Stimulated activated CD4-positive, alpha-beta T cell treated with anti-CD3 and anti-CD28 coated beads, Interleukin-15, amount 100 ng/mL, for 1 hour (primary cell): Measurements from ENCODE around the gene CASKIN1.

Experiments used
- DNase-seq, 2 donors: peaks; one replicate each; pipeline ENCODE4 v3.0.0-alpha.2; 2020; ENCODE audit warnings: low read depth in 1 of 2, low spot score in 1 of 2

The CASKIN1 gene

DNA sequence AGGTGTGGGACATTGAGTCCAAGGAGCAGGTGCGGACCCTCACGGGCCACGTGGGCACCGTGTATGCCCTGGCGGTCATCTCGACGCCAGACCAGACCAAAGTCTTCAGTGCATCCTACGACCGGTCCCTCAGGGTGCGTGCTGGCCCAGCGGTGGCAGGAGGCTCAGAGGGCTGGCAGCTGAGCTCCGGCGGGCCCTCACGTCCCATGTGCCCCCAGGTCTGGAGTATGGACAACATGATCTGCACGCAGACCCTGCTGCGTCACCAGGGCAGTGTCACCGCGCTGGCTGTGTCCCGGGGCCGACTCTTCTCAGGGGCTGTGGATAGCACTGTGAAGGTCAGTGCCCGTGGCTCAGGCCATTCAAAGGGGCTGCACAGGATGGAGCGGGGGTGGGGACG lies 20.4 kb downstream of the CASKIN1 start:
- DNase-seq, result no peak

DNA sequence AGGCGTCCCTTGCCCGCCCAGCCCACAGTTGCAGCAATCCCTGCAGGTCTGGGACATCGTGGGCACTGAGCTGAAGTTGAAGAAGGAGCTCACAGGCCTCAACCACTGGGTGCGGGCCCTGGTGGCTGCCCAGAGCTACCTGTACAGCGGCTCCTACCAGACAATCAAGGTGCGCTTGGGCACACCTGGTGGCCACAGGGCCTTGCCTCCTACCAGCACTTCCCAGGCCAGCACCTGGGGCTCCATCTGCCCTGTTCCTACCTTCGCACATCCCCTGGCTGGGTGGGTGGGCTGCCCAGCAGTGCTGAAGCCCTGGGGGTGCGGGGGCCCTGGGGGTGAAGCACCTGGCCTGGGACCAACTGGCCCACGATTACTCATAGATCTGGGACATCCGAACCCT lies 21.0 kb downstream of the CASKIN1 start:
- DNase-seq, result no peak

DNA sequence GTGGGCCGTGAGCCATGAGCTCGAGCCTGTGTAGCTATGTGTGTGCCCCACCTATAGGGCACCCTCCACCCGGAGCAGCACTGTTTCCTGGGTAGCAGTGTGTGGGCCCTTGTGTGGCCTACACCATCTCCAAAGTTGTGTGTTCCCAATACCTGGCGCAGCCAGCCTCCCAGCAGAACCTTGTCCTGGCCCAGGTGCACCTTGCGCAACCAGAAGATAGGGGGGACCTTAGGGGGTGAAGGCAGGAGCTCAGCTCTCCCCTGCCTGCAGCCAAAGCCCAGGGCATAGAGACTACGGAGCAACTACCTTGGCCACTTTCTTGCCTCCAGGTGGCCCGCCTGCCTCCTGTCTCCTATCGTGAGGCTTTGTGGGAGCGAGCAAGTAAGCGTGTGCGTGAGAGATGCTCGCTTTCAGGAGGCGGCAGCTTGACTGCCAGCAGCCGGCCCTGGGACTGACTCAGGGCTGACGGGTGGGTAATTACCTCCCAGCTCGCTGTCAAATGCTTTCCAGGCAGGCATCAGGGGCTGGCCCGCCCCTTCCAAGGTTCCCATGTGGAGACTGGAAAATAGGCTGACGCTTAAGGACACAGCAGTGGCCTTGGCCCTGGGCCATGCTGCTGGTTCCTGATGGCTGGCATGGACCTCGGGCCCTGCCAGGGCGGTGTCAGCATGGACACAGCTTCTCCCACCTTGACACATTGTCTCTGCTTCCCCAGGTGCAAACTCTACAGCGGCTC lies 21.8 kb downstream of the CASKIN1 start:
- DNase-seq, result no peak

DNA sequence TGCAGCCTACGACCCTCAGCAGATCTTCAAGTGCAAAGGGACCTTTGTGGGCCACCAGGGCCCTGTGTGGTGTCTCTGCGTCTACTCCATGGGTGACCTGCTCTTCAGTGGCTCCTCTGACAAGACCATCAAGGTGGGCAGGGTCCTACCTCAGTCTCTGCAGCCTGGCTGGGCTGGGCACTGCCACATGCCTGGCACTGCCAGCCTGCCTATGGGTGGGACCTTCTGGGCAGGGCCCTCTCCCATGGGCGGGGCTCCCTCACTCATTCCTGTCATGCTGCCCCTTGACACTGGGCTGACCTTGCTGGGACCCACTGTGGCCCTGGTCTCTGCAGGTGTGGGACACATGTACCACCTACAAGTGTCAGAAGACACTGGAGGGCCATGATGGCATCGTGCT lies 22.5 kb downstream of the CASKIN1 start:
- no peak for DNase-seq

DNA sequence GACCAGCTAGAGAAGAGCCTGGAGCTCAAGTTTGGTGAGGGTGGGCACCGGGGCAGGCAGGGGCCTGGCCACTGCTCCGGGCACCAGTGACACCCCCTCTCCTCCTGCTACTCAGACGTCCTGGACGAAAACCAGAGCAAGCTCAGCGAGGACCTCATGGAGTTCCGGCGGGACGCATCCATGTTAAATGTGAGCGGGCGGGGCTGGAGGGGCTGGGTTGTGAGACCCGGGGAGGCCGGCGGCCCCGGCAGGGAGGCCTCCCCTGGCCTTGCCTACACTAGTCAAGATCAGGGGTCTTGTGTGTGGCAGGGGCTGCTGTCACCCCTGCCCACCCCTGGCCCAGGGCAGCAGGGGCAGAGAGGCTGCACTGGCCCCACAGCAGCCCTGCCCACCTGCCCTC lies 23.0 kb downstream of the CASKIN1 start:
- DNase-seq, result no peak

DNA sequence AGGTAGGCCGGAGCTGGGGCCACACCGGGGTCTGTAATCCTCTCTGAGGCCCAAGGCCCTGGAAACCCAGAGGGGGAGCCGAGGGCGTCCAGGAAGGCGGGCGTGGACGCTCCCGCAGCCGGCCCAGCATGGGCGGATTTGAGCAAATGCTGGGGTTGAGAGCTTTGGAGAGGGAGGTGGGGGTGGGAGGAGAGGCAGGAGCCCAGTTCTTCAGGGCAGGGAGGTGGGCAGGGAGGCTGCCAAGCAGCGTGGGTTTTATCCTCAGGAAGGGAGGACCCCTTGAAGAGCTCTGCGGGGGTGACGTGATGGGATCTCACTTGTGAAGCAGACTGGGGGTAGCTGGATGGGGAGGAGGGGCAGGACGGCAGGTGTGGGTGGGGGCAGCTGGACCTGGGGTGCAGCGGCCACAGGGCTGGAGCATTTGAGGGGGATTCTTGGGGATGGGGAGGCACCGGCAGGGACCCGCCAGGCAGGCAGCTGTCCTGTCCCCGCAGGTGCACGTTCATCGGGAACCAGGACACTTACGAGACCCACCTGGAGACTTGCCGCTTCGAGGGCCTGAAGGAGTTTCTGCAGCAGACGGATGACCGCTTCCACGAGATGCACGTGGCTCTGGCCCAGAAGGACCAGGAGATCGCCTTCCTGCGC lies 23.6 kb downstream of the CASKIN1 start:
- no peak for DNase-seq

DNA sequence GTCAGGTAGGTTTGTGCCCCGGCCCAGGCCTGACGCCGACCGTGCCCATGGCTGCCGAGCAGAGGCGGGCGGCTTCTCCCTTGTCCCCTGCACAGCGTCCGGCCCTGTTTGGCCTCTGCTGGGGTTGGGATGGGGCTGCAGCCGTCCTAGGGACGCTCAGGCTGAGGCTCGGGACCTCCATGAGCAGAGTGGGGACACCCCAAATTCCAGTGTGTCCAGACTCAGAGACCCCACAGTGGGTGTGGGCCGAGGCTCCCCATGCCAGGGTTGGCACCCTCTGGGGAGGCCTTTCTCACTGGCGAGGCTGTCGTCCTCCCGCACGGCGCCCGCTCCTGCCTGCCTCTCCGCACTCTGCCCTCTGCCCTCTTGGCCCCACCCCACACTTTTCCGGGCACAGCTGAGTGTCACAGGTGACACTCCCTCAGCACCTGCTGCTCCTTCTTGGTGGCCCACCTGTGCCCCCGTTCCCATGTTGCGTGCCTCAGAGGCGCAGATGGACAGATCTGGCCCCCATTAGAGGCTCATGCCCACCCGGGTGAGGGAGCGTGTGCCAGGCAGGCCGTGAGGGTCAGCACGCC lies 24.7 kb downstream of the CASKIN1 start:
- no peak for DNase-seq

DNA sequence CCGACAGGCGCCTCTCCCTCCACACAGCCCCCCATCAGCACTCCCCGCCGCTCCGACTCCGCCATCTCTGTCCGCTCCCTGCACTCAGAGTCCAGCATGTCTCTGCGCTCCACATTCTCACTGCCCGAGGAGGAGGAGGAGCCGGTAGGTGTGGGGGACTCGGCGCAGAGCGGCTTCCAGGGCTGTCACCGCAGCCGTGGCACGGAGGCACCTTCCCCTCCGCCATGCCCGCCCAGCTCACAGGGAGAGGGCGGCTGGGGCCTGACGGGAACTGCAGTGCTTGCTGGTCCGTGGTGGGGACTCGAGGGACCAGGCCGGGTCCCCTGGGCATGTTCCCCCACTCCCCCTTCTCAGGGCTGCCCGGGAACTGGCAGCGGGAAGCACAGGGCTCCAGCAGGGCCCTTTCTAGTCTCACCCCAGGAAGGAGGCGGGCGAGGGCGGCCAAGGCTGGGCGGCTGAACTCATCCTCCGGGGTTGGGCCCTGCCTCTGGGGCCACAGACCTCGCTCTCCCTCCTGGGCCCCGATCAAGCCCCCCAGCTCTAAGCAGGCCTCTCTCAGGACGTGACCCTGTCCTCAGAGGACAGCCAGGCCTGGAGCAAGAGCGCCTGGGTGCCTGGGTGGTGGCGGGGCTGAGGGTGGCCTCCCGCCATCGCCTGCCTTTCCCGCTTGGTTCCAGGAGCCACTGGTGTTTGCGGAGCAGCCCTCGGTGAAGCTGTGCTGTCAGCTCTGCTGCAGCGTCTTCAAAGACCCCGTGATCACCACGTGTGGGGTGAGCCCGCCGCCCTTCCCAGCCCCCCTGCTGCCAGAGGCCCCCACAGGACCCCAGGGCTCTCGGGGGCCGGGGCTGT lies 25.6 kb downstream of the CASKIN1 start:
- DNase-seq, result no peak

DNA sequence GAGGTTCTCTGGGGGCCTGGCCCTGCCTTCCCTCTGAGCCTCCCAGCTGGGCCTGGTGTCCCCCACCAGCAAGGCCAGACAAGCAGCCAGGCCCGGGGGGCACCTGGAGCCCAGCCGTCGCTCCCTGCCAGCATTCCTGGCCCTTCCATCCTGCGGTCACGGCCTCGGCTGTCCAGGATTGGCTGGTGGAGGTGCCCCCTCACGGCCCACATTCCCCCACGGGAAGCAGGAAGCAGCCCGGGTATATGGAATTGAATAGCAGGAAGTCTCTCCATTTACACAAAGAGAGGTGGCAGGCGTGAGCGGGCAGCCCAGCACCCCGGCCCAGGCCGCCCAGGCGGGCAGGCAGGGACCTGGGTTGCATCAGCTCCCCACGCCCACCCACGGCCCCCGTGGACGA lies 26.3 kb downstream of the CASKIN1 start:
- no peak for DNase-seq

DNA sequence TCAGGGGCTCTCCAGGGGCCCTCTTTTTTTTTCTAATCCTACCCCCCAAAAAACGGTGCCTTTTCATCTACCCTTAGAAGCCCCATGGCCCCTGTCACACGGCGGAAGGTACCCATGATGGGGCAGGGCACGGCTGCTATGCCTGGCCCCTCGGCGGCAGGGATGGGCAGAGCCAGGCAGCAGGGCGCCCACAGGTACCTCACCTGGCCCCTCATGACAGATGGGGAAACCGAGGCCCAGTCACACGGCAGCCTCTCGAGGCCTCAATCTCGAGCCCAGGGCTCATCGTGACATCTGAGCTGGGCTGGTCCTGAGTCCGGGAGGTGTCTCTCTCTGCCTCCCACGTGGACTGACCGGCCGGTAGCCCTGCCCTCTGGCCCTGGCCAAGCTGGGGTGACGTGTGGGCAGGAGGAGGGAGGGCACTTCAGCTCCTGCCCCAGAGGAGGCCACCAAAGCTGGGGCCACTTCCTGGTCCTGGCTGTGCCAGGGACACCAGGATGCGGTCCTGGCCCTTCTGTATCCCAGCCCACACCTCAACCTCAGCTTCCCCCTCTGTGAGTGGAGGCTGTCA lies 29.3 kb downstream of the CASKIN1 start:
- DNase-seq, result no peak

DNA sequence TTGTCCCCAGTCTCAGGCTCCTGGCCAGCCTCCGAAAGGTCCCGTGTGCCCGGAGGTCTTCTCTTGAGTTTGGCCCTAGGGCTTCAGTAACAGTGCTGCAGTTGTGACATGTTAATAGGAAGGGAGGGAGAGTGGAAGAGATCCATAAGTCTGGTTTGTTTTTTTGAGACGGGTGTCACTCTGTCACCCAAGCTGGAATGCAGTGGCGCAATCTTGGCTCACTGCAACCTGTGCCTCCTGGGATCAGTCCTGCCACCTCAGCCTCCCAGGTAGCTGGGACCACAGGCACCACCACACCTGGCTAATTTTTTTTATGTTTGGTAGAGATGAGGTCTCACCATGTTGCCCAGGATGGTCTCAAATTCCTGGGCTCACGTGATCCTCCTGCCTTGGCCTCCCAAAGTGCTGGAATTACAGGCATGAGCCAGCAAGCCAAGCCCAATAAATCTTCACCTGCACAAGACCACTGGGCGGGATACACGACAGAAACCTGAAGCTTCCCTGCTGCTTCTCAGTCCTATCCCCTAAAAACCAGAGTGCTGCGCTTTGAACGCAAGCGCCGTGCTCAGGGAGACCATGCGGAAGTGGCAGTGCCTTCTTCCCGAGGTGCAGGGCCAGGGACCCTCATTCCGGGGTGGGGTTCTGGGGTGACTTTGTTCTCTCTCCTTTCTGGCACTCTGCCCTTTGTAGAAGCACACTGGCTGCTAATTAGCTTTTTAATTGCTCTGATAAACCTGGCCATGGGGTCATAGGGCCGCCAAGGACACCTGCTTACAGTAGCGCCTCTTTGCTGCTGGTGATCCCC lies 29.9 kb downstream of the CASKIN1 start:
- DNase-seq, result no peak

DNA sequence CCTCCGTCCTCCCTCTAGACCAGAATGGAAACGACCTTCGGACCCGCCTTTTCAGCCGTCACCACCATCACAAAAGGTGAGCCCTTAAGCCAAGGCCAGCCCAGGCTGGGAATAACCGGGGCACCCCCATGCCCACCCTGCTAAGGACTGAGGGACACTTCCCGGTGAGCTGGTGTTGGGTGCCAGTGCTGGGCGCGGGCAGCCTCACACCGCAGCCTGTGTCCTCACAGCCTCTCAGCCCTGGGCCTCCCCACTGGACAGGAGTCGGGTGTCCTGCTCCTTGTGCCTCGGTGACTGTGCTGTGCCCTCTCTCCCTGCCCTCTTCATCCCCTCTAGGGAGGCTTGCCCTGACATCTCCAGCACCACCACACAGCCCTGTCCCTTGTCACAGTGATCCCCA lies 30.5 kb downstream of the CASKIN1 start:
- no peak for DNase-seq

DNA sequence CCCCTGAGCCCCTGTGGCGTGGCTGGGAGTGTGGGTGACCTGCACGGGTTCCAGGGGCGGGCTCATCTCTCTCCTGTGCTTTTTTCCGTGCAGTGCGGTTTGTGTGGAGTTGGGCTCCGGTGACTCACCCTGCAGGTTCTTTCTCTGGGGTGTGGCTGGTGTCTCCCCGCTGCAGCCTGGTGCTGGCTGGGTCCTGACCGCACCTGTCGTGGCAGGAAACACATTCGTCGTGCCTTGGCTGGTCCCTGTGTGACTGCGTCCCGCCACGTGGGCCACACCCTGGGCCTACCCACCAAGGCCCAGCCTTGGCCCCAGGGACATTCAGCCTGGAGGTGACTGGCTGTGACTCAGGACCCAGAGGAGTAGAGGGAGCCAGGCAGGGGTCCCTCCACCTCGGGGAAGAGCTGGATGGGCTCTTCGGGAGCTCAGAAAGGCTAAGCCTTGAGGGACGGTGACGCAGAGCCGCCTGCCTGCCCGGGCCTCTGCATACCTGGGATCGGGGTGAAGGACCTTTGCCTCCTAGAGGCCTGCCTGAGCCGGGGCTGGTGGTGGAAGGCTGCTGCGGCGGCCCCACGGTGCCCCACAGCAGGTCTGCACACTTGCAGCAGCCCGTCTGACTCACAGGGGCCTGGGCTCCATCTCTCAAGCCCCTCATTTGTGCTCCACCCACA lies 33.1 kb downstream of the CASKIN1 start:
- no peak for DNase-seq

DNA sequence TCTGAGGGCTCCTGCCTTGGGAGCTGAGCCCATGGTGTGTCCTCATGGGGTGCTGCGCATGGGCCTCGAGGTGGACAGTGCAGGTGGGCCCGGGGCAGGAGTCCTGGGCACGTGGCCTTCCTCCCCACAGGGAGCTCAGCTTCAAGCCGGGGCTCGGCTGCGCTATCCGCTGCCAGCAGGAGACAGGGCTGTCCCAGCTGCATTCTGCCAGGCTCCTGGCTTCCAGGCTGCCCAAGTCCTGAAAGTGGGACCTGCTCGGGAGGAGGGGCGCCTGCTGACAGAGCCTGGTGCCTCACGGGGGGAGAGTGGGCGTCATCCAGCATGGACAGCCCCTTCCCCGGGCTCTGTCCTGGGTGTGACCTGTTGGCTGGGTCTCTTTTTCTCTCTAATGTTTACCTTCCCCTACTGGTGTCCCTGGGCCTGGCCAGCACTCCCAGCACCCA lies 33.7 kb downstream of the CASKIN1 start:
- no peak for DNase-seq

DNA sequence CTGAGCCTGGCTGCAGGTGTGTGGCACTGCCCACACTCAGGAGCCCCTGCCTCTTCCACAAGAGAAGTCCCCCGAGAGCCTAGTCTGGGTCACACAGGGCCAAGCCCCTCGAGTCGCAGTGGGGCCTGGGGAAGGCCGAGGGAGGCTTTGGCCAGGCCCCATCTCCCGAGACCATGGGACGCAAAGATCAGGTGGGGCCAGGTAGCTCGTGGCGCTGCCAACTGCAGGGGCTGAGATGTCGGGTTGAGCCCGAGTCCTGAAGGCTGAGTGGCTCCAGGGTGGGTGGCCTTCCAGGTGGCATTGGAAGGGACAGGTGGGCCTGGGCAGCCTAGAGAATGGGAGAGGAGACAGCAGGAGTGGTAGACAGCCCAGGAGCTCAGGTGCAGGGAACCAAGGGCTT lies 34.5 kb downstream of the CASKIN1 start:
- DNase-seq, result no peak

DNA sequence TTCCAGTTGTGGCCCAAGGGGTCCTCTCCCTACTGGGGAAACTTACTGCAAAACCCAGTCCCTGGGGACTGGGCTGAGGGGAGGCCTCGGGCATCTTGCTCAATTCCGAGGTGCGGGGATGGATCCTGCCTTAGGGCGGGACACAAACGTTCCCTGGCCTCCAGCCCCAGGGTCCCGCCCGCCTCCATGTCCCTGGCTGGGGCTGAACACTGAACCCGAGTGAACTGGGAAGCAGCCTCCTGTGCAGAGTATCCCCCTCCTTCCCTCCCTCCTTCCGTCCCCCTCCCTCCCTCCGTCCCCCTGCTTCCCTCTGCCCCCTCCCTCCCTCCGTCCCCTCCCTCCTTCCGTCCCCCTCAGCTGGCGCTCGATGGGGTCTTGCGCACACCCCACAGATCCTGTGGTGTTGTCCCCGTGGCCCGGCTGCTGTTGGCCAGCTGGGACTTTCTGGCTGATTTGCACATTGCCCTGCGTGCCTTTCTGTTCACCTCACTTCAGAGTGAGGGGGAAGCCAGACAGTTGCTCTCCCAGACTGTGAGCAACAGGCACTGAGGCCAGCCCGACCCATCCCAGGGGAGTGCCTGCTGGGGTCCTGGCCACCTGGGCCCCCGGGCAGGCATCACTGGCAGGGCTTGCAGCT lies 35.4 kb downstream of the CASKIN1 start:
- no peak for DNase-seq

DNA sequence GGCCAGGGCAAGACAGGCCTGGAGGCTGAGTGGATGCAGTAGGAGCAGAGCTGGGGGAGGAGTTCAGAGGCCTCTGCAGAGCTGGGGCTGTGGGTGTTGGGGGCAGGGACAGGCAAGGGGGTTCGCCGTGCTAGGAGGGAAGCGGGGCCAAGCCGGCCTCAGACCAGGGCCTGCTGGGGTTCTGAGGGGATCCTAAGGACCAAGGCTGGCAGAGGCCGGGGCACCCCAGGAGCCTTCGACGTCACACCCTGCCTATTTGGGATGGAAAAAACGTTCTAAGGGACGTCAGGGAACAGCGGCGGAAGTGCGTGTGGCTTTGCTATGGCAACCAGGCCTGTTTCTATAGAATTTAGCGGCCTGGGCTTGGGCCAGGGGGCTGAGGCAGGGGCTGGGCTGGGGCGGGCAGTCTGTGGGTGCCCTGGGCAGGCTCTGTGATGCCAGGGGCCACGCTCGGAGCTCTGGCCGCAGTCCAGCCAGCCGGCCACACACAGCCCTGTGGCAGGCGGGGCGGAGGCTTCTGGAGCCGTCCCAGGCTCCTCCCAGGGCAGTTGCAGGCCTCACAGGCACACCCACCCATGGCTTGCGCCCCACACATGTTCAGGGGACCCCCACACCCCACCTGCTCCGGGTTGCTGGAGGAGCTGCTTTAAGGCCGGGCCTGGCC lies 37.1 kb downstream of the CASKIN1 start:
- no peak for DNase-seq

DNA sequence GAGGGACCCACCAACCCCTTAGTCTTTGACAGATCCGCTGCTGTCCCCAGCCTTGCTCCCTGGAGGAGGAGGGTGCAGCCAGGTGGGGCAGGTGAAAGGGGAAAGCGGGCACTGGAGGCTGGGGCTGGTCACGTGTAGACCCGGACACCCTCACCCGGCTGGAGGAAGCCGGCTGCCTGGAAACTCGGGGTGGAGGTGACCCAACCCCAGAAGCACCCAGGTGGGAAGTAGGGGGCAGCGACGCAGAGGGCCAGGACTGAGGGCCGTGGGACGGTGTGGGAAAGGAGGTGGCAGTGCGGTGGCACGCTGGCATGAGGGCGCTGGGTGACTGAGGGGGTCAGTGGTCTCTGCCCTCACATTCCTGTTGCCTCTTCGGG lies 38.2 kb downstream of the CASKIN1 start:
- DNase-seq, result no peak
